GM21576 (cell line): Measurements from ENCODE around the gene DNTTIP2.
"Not testable (repeated sequence)": the region's sequence is repeated elsewhere in the genome, so short reads cannot be mapped to it uniquely, and the experiment has no call there.

Source experiments
- ATAC-seq: cut with Tn5 transposase; IDR thresholded peaks from one replicate; pipeline ENCODE4 v1.9.1; 2021; ENCODE audit warnings: mild to moderate bottlenecking, moderate library complexity; ENCODE audit not compliant: unreplicated experiment

DNTTIP2 gene

GRCh38 chr1:93878889-93879586, at the start of gene DNTTIP2:
DNTTIP2 (minus strand) TSS chr1:93879206; CDS start chr1:93879148, 58 bp downstream.
- peak; percentile 93 for ATAC-seq

DNA sequence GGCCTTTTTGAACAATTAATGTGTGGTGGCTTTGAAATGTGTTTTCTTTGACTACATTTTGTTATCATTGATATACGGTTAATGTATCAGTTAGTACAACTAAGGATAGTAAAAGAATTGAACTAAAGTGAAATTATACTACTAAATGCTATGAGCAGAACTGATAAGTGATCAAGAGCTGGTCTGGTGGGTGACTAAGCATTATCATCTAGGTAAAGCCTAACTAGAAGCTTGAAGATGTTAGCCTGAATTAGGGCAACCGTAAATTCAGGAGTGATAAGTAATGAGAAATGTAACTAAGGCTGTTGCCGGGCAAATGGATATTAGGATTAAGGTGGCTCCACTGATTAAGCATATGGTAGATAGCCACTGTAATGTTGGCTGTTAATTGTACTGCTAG, 46.2 kb upstream of the DNTTIP2 start:
- ATAC-seq: no peak

DNA sequence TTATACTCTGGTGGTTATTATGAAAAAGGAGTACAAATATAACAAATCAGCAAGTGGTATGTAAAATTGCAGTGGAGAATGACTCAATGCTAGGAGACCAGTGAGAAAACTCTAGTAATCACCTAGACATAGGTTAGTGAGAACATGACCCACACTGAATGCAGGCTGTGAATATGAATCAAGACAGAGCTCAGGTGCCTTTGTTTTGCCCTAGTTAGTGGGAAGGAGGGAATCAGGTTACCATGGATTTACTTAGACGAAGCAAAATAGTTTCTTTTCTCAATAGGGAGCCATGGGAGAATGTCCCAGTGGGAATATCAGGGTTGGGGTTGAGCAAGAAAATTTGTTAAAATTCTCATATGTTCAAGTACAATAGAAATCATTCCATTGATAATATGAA, 40.8 kb upstream of the DNTTIP2 start:
- no peak for ATAC-seq

GRCh38 chr1:93917302-93917701, 38.3 kb upstream of the DNTTIP2 start:
- no peak for ATAC-seq

- not testable (repeated sequence) for ATAC-seq
Observed at GRCh38 chr1:93910880-93911279, 31.9 kb upstream of the DNTTIP2 start.

DNA sequence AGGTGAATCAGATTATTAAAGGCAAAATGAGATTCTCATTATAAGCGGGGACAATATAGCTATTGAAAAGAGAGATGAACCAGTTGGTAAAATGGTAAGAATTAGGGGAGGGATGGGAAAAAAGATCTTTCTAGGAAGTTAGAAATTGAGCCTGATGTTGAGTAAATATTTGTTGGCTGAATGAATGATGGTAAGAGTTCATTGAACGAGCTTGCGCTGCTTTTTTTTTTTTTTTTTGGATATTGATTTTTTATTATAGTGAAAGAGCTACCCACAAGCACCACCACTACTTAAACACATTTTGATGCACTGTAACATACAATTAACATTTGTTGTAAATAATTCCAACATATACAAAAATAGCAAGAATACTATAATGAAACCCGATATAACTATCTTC, 31.3 kb upstream of the DNTTIP2 start:
- no peak for ATAC-seq

DNA sequence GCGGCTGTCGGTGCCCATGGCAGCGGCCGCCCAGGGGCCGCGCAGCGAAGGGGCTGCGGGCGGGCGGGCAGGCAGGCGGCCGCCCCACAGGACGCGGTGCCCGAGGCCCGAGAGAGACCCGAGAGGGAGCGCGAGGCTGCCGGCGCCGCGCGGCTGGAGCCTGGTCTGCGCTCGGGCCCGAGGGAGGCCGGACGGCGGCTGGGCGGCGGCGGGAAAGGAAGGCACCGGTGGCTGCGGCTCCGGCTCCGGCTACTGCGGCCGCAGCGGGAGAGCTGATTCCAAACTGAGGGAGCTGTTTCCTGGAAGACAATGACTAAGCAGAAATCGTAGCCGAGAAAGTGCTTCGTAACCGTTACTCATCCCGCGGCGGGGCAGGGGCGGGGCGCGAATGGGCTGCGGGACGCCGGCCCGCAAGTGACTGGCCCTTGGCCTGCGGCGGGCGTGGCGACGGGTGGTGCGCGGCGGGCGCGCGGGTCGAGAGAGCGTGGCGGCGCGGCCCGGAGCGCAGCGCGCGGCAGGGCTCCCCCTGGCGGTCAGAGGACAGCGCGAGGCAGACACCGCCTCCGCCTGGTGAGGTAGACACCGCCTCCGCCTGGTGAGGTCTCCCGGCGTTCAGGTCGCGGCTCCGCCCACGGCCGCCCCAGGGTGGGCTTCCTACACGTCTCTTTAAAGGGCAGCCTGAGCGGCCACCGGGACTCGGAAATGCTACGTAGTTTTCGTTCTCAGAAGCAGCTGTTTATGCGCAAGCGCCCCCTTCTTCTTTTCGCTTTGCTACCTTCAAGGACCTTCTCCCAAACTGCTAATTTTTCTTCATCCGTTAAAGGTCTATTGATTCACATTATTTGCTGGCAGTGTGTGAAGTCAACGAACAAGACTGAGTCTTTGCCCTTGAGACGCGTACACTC, 30.4 kb upstream of the DNTTIP2 start, which contains the start of gene GCLM:
GCLM (minus strand) TSS at position 285 of the 905 bp plus-strand sequence; CDS start at position 18, 267 bp downstream.
- ATAC-seq: peak; percentile 93

DNA sequence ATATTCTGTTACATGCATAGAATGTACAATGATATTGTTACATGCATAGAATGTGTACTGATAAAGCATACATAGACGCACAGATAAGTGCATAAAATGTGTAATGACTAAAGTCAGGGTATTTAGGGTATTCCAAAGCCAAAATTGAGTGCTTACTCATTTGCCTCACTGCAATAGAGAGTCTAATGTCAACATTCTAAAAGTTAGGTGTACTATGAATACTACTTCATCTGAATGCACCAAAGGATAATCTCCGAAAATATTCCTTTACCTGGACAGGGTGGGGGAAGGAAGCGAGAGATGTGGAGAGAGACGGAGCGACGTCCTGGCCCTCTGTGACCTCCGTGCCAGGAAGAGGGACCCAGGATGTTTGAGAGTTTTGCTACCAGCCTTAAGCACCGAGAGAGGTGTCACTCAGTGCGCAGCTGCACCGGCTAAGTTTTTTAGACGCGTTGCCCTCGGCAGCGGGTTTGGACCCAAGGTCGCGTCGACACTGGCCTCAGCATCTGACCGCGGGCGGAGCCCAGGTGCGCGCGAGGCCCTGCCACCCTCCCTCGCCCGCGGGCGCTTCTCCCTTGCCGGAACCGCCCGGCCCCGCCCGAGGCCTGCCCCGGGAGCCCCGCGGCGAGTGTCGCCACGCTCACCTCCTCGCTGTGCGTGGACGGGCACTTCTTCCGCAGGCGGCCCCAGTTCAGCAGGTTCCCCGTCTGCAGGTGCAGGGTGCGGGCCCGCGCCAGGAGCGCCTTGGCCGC, 29.6 kb upstream of the DNTTIP2 start:
- ATAC-seq: peak; percentile 43

DNA sequence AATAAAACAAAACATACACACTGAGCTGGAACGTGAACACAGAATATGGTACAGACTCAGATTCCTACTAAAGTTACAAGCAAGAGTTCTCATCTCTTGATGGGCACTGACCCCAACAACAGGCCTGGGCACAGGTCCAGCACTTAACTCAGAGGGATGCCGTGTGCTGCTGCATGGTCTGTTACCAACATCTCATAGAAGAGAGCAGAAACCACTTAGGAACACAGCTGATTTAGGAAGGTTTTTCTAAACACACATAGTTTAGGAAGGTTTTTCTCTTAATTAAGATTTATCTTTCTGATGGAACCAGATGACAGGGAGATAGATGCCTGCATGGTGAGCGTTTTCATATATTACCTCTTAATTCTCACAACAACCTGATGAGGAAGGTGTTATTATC, 28.7 kb upstream of the DNTTIP2 start:
- ATAC-seq: no peak

GRCh38 chr1:93906480-93906879, 27.5 kb upstream of the DNTTIP2 start:
- no peak for ATAC-seq

GRCh38 chr1:93905734-93906133, 26.7 kb upstream of the DNTTIP2 start:
- no peak for ATAC-seq

- no peak for ATAC-seq
Observed at GRCh38 chr1:93905051-93905450, 26.0 kb upstream of the DNTTIP2 start.

DNA sequence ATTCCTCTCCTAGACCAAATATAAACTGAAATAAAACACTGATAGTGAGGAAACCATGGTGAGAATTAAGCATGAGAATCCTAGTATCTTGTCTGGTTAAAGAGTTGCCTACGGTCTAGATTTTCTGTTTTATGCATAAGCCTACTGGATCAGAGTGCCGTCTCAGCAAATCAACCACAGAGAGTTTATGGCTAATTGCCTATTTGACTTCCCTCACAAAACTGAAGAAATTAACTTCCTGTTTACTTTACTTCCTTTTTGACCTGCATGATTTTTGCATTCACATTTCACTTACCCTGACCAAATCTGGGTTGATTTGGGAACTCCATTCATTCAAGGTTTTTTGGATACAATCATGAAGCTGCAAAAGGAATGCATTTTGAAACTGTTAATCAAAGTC, 25.2 kb upstream of the DNTTIP2 start:
- no peak for ATAC-seq

DNA sequence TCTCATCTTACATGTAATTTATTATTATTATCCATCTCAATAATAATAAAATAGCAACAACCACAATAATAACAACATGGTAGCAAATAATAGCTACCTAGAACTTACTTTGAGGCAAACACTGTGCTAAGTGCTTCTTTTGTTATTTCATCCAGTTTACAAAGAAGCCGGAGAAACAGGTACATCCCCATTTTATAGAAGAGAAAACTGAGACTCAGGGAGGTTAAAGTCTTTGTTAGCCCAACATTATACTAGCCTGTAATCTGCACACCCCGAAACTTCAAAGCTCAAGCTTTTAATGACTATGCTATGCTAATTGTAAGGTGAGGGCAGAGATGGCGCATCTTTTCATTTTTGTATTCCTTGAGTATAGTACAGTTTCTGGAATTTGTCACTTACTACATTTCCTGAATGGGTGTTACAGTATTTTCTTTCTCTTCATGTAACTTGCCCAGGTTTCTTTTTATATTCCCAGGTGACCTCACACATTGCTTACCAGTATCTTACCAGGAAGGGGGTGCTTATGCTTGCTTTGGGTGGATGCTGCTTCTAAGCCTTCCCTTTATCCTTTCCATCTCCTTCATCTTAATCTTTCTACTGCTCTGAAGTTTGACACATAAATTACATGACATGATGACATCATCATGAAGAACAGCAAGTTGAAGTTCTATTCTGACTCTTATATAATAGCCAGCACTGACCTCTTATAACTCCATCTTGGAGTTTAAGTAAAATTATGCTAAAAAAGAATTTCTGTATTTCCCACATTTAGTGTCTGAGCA, 21.9 kb upstream of the DNTTIP2 start:
- no peak for ATAC-seq

DNA sequence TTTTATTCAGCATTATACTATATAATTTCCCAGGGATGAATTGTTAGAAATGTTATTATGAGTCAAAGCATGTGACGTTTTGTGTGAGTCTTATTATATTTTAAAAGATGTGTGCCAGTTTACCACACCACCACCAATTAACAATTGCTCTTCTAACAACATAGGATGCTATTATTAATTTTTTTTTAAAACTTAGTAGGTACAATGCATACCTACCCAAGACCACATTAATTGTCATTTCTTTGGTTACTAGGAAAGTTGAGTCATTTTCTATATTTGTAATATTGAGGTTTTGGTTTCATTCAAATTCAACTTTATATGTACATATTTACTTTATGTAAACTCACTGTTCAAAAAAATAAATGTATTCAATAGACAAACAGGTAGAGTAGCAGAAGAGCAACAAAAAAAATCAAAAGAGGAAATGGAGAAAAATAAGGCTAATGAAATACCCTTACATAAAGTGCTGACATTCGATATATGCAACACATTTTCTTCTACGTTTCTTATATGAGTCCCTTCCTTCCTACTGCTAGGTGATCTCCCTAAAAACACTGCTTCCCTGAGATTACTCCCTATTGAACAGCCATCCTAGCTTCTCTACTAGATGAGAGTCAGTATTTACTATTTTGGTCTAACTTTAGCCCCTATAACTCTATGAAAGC, 20.7 kb upstream of the DNTTIP2 start:
- ATAC-seq: no peak

DNA sequence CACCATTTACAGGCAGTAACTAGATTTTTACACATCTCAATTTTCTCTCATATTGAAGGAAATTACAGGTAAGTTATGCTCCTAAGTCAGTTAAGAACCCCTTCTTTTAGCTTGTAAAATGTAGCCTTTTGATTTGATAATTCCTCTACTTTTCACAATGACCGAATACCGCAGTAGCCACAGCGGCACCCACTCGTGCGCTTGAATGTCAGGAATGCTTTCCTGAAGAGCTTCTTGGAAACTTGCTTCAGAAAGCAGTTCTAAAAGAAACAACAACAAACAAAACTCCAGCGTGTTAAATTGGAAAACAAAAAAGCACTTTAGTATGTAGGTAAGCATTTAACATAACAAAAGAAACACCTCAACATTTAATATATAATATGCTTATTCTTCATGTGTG, 9.9 kb upstream of the DNTTIP2 start:
- ATAC-seq: no peak

DNA sequence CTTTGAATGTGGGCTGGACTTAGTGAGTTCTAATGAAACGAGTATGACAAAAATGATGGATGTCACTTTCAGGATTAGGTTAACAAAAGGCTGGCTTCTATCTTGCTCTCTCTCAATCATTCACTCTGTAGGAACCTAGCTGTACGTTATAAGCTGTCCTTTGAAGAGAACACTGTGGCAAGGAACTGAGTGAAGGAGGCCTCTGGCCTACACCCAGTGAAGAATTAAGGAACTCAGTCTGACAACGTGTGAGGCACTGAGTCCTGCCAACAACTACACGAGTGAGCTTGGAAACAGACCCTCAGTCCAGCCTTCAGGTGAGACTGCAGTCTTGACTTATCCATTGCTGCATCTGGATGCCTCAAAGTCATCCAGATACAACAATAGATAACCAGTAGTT, 3.3 kb upstream of the DNTTIP2 start:
- no peak for ATAC-seq

DNA sequence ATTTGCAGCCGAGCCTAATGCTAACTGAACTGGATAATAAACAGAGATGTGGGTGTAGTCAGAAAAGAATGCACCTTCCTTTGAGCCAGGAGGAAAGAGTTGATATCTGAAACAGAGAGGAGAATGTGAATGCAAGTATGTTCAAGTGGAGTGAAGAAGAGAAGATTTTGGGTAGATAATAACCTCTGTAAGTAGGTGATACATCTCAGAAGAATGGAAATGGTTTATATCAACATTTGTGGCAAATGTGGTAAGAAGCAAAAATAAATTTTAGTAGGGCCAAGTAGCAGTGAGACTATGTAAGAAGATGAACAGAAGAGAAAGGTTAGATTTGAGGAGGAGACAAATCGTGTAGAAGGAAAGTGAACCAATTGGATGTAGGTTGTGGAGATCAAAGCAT, 1.7 kb upstream of the DNTTIP2 start:
- no peak for ATAC-seq

DNA sequence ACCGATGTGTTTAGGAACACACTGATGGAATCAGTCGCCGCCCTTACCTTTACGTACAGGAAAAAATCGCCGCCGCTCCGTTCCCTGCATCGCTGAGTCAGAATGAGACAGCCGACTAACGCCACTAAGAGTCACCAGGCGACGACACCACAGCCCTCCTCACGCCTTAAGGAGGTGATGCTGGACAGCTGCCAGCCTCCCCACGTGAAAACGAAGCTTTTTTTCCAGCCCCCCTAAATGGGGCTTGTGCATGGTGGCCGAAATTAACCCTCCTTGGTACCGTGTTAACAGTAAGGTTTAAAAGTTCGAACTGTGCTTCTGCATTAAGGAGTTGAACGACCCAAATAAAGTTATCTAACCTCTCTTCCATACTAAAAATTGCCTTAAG, 511 bp downstream of the DNTTIP2 start:
- peak; percentile 61 for ATAC-seq

- ATAC-seq: no peak
Observed at GRCh38 chr1:93877529-93877928, 1.5 kb downstream of the DNTTIP2 start.
